ENCODE data around the gene KAZN. TPM values are rescaled to one million over a fixed set of nuclear protein-coding genes. Genes with fewer than 3 reads are reported as not detected.

KAZN gene
- total and polyA plus RNA-seq, 11 donors = 0.65 to 6.5 (median 2.3) TPM

GRCh38 chr1:14909920-14910460, 311.5 kb downstream of the KAZN start:
- ATAC-seq (peak in 3 of 4 donors; percentile 47 to 70 (median 61)), DNase-seq (peak in 1 of 5 donors; percentile 19)
- no peak overlapping the region for H3K4me3 ChIP-seq
- intact Hi-C loops (cut with DNase I) = loop anchor here in 3 of 10 donors (10.0 kb wide), 3 partner anchors 125 to 795 kb away; no protein-coding TSS in a partner anchor
- peaks cover 0 to 8% (median 0%) of the 10 kb centered on the region in 12 donors for H3K4me1 ChIP-seq
- no peaks in the 10 kb centered on the region for H3K9me3 ChIP-seq
- no peaks in the 10 kb centered on the region for H3K27me3 ChIP-seq
- no peaks in the 10 kb centered on the region for H3K36me3 ChIP-seq
- no peak overlapping the region for H3K27ac ChIP-seq
- TF ChIP-seq CTCF (IDR thresholded peaks at IDR 0.05) (no peak), POLR2A (IDR thresholded peaks at IDR 0.05) (no peak)
- WGBS, 4 donors = 80 to 90% (median 85%) methylated on average over 8 to 10 of the region's 10 CpGs

GRCh38 chr1:14910984-14911721, 312.7 kb downstream of the KAZN start:
- H3K27me3 ChIP-seq = no peaks in the 10 kb centered on the region
- H3K4me3 ChIP-seq = no peak overlapping the region
- WGBS, 4 donors = 69 to 75% (median 73%) methylated on average over 12 of the region's 12 CpGs
- intact Hi-C loops (cut with DNase I) = loop anchor here in 2 of 10 donors (10.0 kb wide), 2 partner anchors 136 to 796 kb away; no protein-coding TSS in a partner anchor
- peaks cover 0 to 8% (median 0%) of the 10 kb centered on the region in 12 donors for H3K4me1 ChIP-seq
- H3K36me3 ChIP-seq = no peaks in the 10 kb centered on the region
- H3K27ac ChIP-seq = no peak overlapping the region
- no peaks in the 10 kb centered on the region for H3K9me3 ChIP-seq
- TF ChIP-seq POLR2A (IDR thresholded peaks at IDR 0.05) = no peak
- no peak for TF ChIP-seq CTCF (IDR thresholded peaks at IDR 0.05)
- ATAC-seq (no peak), DNase-seq (peak in 1 of 5 donors; percentile 27)

- H3K4me1 ChIP-seq = peaks cover 0 to 8% (median 0%) of the 10 kb centered on the region in 12 donors
- WGBS, 4 donors = 93 to 96% (median 95%) methylated on average over 12 of the region's 12 CpGs
- no peak for TF ChIP-seq CTCF (IDR thresholded peaks at IDR 0.05)
- no peak for TF ChIP-seq POLR2A (IDR thresholded peaks at IDR 0.05)
- no peak overlapping the region for H3K27ac ChIP-seq
- no peaks in the 10 kb centered on the region for H3K27me3 ChIP-seq
- ATAC-seq = no peak
- no peaks in the 10 kb centered on the region for H3K36me3 ChIP-seq
- no peaks in the 10 kb centered on the region for H3K9me3 ChIP-seq
- intact Hi-C loops (cut with DNase I) = loop anchor here in 2 of 10 donors (10.0 kb wide), 2 partner anchors 138 to 798 kb away; no protein-coding TSS in a partner anchor
- peak in 1 of 5 donors; percentile 20 for DNase-seq
- no peak overlapping the region for H3K4me3 ChIP-seq
Measured at GRCh38 chr1:14912839-14913481, 314.5 kb downstream of the KAZN start.
